Caco-2 (cell line): Measurements from ENCODE around the gene GOSR2. TPM values are rescaled to one million over a fixed set of nuclear protein-coding genes. Genes with fewer than 3 reads are reported as not detected.

ENCODE experiments used
- BruUV-seq: library from RNA; stranded (reverse); fragments of 400-500 nt; replicated peaks from 2 replicates; lab custom pipeline; 2021; lab: Mats Ljungman, UMichigan
- CTCF ChIA-PET: fragments of 300-600 bp; sonication (Branson Sonifier 250); formaldehyde crosslinking; loops from one replicate; lab custom pipeline; 2022; ENCODE audit warnings: antibody characterized with exemption; lab: Charles Lee
- POLR2A ChIA-PET: fragments of 300-600 bp; sonication (Branson Sonifier 250); formaldehyde crosslinking; loops from one replicate; lab custom pipeline; 2022; ENCODE audit warnings: antibody characterized with exemption; lab: Charles Lee
- DNase-seq, 2 experiments: peaks; one replicate each; pipeline versions ENCODE4 v3.0.0 to v3.0.0-alpha.2; 2020 to 2022
- H3K27me3 ChIP-seq: replicated peaks from 2 replicates; pipeline ENCODE4 v1.6.0; 2011; ENCODE audit warnings: low read length; ENCODE audit not compliant: control insufficient read depth, insufficient read depth
- H3K36me3 ChIP-seq: 2 replicates; pipeline ENCODE4 v1.5.1; 2011; ENCODE audit warnings: low read length; ENCODE audit not compliant: control insufficient read depth, insufficient read depth
- H3K4me1 ChIP-seq: fragments of 250-450 bp; sonication (Bioruptor Pico); 2 replicates; pipeline ENCODE4 v1.5.1; 2020; ENCODE audit warnings: mild to moderate bottlenecking
- H3K4me3 ChIP-seq: 2 replicates; pipeline ENCODE4 v1.5.1; 2011; ENCODE audit warnings: low read depth, mild to moderate bottlenecking, control low read depth, low read length
- H3K9me3 ChIP-seq: fragments of 250-450 bp; sonication (Bioruptor Pico); 2 replicates; pipeline ENCODE4 v1.5.1; 2020; ENCODE audit warnings: mild to moderate bottlenecking, moderate library complexity
- H3K27ac Mint-ChIP-seq: one replicate; pipeline ENCODE4 v1.8.0; 2022; ENCODE audit warnings: mixed read lengths; ENCODE audit not compliant: unreplicated experiment
- H3K27me3 Mint-ChIP-seq: one replicate; pipeline ENCODE4 v1.8.0; 2022; ENCODE audit warnings: mixed read lengths; ENCODE audit not compliant: insufficient read depth, unreplicated experiment
- H3K36me3 Mint-ChIP-seq: one replicate; pipeline ENCODE4 v1.8.0; 2022; ENCODE audit warnings: mild to moderate bottlenecking, mixed read lengths; ENCODE audit not compliant: insufficient read depth, unreplicated experiment
- H3K4me1 Mint-ChIP-seq: one replicate; pipeline ENCODE4 v1.8.0; 2022; ENCODE audit warnings: low read depth, mixed read lengths; ENCODE audit not compliant: unreplicated experiment
- H3K4me3 Mint-ChIP-seq: one replicate; pipeline ENCODE4 v1.8.0; 2022; ENCODE audit warnings: mild to moderate bottlenecking, moderate library complexity, mixed read lengths; ENCODE audit not compliant: unreplicated experiment
- H3K9me3 Mint-ChIP-seq: one replicate; pipeline ENCODE4 v1.8.0; 2022; ENCODE audit warnings: mixed read lengths; ENCODE audit not compliant: unreplicated experiment
- intact Hi-C: fragments of 100-400 bp; cut with micrococcal nuclease; formaldehyde crosslinking; loops from one replicate; pipeline ENCODE4 v1.10.0; 2022; ENCODE audit not compliant: unreplicated experiment
- total RNA-seq: library from RNA; stranded (reverse); gene quantifications from 2 replicates; pipeline ENCODE4 v1.2.3, GENCODE V29; 2022
- TF ChIP-seq, protein P1 (sequence below), 2 experiments: fragments of 200-600 bp in 1 of 2; IDR thresholded peaks; 1 replicate in 1 of 2; 2 replicates in 1 of 2; pipeline versions ENCODE4 v1.5.1 to v1.8.0; 2011 to 2022; ENCODE audit warnings: antibody characterized with exemption in 1 of 2, control low read depth in 1 of 2, inconsistent platforms in 1 of 2, low read depth in 1 of 2, low read length in 1 of 2, mild to moderate bottlenecking in 1 of 2, moderate library complexity in 1 of 2; ENCODE audit not compliant: insufficient read depth in 1 of 2, severe bottlenecking in 1 of 2, unreplicated experiment in 1 of 2

The GOSR2 gene
- total RNA-seq, 1 experiment from 2014 or later = 84.0 TPM

DNA sequence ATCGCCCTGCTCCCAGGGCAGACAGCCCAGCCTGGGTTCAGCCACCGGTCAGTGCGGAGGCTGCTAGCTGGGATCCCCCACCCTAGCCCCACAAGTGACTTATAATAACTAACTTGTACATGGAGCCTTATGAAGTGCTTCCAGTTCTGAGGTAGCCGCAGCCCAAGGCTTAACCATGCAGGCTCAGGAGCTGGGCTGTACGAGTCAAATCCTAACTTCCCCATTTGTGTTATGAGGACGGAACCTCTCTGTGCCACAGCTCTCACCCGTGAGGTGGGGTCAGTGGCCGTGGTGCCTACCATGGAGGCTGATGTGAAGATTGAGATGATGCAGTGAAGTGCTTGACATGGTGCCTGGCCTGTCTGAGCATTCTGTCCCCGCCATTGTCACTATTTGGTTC is 27.8 kb upstream of the GOSR2 start:
- intact Hi-C loops = no loop called here
- ChIA-PET POLR2A (no interaction called here), CTCF (no interaction called here)
- TF ChIP-seq, protein P1, sequence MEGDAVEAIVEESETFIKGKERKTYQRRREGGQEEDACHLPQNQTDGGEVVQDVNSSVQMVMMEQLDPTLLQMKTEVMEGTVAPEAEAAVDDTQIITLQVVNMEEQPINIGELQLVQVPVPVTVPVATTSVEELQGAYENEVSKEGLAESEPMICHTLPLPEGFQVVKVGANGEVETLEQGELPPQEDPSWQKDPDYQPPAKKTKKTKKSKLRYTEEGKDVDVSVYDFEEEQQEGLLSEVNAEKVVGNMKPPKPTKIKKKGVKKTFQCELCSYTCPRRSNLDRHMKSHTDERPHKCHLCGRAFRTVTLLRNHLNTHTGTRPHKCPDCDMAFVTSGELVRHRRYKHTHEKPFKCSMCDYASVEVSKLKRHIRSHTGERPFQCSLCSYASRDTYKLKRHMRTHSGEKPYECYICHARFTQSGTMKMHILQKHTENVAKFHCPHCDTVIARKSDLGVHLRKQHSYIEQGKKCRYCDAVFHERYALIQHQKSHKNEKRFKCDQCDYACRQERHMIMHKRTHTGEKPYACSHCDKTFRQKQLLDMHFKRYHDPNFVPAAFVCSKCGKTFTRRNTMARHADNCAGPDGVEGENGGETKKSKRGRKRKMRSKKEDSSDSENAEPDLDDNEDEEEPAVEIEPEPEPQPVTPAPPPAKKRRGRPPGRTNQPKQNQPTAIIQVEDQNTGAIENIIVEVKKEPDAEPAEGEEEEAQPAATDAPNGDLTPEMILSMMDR (IDR thresholded peaks at IDR 0.05; ENCODE audit: insufficient read depth in 1 of 2, low read depth in 1 of 2, low read length in 1 of 2, severe bottlenecking in 1 of 2, unreplicated experiment in 1 of 2) = no peak
- Mint-ChIP-seq H3K27me3 (peaks cover 6% of the 10 kb centered on the region), H3K9me3 (no peaks in the 10 kb centered on the region), H3K27ac (no peak overlapping the region), H3K4me3 (no peak overlapping the region), H3K4me1 (no peaks in the 10 kb centered on the region), H3K36me3 (no peaks in the 10 kb centered on the region)
- BruUV-seq = no TSS peak
- no peak overlapping the region for H3K4me3 ChIP-seq
- no peaks in the 10 kb centered on the region for H3K4me1 ChIP-seq
- no peaks in the 10 kb centered on the region for H3K36me3 ChIP-seq
- no peaks in the 10 kb centered on the region; the same call in 1 of the 2 replicates for H3K9me3 ChIP-seq
- no peaks in the 10 kb centered on the region for H3K27me3 ChIP-seq
- DNase-seq = no peak

DNA sequence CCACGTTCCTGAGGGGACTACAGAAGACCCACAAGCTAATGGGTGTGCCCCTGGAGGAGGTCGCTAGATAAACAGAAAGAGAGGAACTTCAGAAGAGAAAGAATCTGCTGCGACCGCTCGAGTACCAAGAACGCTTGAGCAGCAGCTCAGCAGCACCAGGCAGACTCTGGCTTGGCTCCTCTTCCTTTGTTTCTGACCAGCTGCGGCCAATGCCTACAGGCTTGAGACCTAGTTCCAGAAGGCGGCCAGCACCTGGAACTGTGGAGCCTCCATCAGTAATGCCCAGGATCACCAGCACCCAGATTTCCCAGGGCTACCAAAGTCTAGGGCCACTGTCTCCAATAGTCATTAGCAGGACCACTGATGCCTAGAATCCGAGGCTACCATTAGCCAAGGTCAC is 26.0 kb upstream of the GOSR2 start:
- intact Hi-C loops = no loop called here
- Histone ChIP-seq H3K4me3 (no peak overlapping the region), H3K4me1 (no peaks in the 10 kb centered on the region), H3K27me3 (no peaks in the 10 kb centered on the region), H3K9me3 (no peaks in the 10 kb centered on the region; the same call in 1 of the 2 replicates), H3K36me3 (no peaks in the 10 kb centered on the region)
- no TSS peak for BruUV-seq
- CTCF ChIA-PET = no interaction called here
- H3K36me3 Mint-ChIP-seq = no peaks in the 10 kb centered on the region
- POLR2A ChIA-PET = no interaction called here
- no peaks in the 10 kb centered on the region for H3K4me1 Mint-ChIP-seq
- H3K4me3 Mint-ChIP-seq = no peak overlapping the region
- no peak for DNase-seq
- TF ChIP-seq, protein P1 (IDR thresholded peaks at IDR 0.05; ENCODE audit: insufficient read depth in 1 of 2, low read depth in 1 of 2, low read length in 1 of 2, severe bottlenecking in 1 of 2, unreplicated experiment in 1 of 2) = no peak
- peaks cover 6% of the 10 kb centered on the region for H3K27me3 Mint-ChIP-seq
- no peaks in the 10 kb centered on the region for H3K9me3 Mint-ChIP-seq
- no peak overlapping the region for H3K27ac Mint-ChIP-seq

DNA sequence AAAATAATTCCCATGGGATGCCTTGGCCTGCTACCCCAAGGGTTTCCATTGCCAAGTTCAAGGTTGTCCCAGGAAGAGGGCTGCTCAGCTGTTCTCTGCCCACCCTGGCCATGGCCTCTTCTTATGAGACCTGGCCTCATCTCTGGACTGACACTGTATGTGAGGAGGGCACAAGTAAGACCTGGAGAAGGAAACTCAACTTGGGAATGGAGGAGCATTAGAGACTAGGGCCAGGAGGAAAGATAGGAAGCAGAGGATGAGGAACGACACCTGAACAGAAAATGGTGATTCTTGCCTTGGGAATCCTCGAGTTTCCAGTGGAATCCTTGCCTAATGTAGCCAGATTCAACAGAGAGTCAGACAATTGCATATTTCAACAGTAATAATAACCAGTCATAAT is 24.6 kb upstream of the GOSR2 start:
- H3K36me3 ChIP-seq = no peaks in the 10 kb centered on the region
- Mint-ChIP-seq H3K36me3 (no peaks in the 10 kb centered on the region), H3K9me3 (no peaks in the 10 kb centered on the region), H3K27ac (no peak overlapping the region), H3K4me1 (no peaks in the 10 kb centered on the region), H3K27me3 (peaks cover 3% of the 10 kb centered on the region), H3K4me3 (no peak overlapping the region)
- no peaks in the 10 kb centered on the region for H3K4me1 ChIP-seq
- ChIA-PET CTCF (no interaction called here), POLR2A (interaction anchor here (0.5 kb wide), 1 partner anchor 9 kb away, joined by 10 read pairs; no protein-coding TSS in a partner anchor)
- no peak overlapping the region for H3K4me3 ChIP-seq
- H3K9me3 ChIP-seq = no peaks in the 10 kb centered on the region; the same call in 1 of the 2 replicates
- H3K27me3 ChIP-seq = no peaks in the 10 kb centered on the region
- no peak for DNase-seq
- TF ChIP-seq, protein P1 (IDR thresholded peaks at IDR 0.05; ENCODE audit: insufficient read depth in 1 of 2, low read depth in 1 of 2, low read length in 1 of 2, severe bottlenecking in 1 of 2, unreplicated experiment in 1 of 2) = no peak
- BruUV-seq = no TSS peak
- intact Hi-C loops = no loop called here
